Neuron (in vitro differentiated cells): ENCODE data around the gene PEAR1.

Experiments used
- H2AFZ ChIP-seq: one replicate; pipeline ENCODE4 v1.6.1; 2013; ENCODE audit warnings: low read depth, mild to moderate bottlenecking, inconsistent platforms, low read length, moderate library complexity
- H3K27me3 ChIP-seq: one replicate; pipeline ENCODE4 v1.6.1; 2013; ENCODE audit warnings: low read length; ENCODE audit not compliant: insufficient read depth
- H3K36me3 ChIP-seq: one replicate; pipeline ENCODE4 v1.6.1; 2013; ENCODE audit warnings: low read length; ENCODE audit not compliant: insufficient read depth
- H3K4me1 ChIP-seq: one replicate; pipeline ENCODE4 v1.6.1; 2013; ENCODE audit warnings: low read length; ENCODE audit not compliant: insufficient read depth
- H3K4me3 ChIP-seq: 2 replicates; pipeline ENCODE4 v1.5.1; 2013; ENCODE audit warnings: mild to moderate bottlenecking, low read length, moderate library complexity
- H3K9me3 ChIP-seq: one replicate; pipeline ENCODE4 v1.6.1; 2013; ENCODE audit warnings: low read length

The PEAR1 gene, protein sequence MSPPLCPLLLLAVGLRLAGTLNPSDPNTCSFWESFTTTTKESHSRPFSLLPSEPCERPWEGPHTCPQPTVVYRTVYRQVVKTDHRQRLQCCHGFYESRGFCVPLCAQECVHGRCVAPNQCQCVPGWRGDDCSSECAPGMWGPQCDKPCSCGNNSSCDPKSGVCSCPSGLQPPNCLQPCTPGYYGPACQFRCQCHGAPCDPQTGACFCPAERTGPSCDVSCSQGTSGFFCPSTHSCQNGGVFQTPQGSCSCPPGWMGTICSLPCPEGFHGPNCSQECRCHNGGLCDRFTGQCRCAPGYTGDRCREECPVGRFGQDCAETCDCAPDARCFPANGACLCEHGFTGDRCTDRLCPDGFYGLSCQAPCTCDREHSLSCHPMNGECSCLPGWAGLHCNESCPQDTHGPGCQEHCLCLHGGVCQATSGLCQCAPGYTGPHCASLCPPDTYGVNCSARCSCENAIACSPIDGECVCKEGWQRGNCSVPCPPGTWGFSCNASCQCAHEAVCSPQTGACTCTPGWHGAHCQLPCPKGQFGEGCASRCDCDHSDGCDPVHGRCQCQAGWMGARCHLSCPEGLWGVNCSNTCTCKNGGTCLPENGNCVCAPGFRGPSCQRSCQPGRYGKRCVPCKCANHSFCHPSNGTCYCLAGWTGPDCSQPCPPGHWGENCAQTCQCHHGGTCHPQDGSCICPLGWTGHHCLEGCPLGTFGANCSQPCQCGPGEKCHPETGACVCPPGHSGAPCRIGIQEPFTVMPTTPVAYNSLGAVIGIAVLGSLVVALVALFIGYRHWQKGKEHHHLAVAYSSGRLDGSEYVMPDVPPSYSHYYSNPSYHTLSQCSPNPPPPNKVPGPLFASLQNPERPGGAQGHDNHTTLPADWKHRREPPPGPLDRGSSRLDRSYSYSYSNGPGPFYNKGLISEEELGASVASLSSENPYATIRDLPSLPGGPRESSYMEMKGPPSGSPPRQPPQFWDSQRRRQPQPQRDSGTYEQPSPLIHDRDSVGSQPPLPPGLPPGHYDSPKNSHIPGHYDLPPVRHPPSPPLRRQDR

DNA sequence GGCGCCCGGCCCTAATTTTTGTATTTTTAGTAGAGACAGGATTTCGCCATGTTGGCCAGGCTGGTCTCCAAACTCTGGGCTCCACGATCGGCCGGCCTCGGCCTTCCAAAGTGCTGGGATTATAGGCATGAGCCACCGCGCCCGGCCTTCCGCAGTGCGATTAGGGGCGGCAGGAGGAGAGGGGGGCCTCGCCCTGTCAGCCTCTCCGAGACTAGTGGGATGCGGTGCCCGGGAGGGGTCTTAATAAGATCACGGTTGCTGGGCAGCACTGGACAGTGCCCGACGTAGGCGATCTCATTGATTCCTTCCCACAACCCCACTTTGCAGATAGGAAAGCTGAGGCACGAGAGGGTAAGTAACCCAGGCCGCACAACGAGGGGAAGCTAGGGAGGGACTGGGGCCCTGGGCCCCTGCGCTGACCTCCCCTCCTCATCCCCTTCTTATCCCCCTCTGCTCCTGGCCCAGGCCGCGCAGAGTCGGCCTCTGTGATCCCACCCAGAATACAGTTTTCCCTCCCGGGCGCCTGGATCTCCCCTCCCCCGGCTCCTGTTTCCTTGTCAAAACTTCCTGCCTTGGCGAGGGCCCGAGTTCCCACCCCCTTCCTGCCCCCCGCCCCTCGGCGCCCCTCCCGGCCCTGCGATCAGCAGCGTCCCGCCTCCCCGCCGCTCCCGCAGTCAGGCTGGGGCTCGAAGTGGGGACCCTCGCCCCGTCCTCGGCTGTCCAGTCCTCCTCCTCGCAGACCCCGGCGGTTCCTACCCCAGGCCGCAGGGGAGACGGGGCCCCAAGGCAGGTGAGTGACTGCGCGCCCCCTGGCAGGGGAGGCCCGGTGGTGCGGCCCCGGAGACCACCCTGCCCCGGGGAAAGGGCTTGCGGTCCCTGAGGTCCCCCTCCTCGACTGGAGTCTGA lies at the start of gene PEAR1:
Gene PEAR1, plus strand, starts transcription at position 671 of the 906 bp plus-strand sequence. CDS start 10,209 bp downstream, outside the sequence.
- H2AFZ ChIP-seq: no peak within 1 kb of the TSS
- H3K4me3 ChIP-seq: no peak within 1 kb of the TSS
- no peaks in the 10 kb centered on the region for H3K36me3 ChIP-seq
- H3K27me3 ChIP-seq: peaks cover 39% of the 10 kb centered on the region
- H3K4me1 ChIP-seq: peaks cover 4% of the 10 kb centered on the region
- H3K9me3 ChIP-seq: no peaks in the 10 kb centered on the region

DNA sequence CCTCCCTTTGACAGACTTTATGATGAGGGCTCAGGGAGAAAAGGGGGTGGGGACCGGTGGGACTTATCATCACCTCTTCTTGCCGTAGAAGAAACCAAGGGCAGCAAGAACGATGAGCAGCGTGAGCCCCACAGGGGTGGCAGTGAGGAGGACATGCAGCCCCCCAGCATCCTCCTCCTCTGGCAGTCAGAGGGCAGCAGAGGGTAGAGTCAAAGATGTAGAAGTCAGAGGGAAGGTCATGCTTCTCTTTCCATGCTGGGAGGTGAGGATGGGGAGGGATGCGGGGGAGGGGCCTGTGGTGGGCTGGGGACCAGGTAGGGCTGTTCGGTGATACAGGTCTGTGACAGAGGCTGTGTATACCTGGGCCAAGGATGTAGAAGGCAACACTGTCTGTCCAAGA lies 49.4 kb upstream of the PEAR1 start:
- H3K27me3 ChIP-seq: peaks cover 76% of the 10 kb centered on the region

DNA sequence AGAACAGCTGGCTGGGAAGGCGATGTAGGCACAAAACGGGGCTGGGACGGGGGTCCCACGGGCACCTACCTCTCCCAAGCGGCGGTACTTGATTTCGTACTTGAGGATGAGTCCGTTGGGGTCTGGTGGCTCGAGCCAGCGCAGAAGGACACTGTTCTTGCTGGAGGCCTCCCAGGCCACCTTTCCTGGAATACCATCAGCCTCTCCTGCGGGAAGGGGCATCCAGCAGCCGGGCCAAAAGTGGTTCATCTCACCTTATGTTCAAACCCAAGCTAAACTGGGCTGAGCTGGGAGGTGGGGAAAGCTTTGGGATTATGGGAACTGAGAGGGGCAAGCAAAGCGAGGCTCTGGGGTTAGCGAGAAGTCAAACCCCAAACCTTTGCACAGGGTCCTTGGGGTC lies 48.9 kb upstream of the PEAR1 start:
- Histone ChIP-seq H3K27me3 (peaks cover 81% of the 10 kb centered on the region), H3K4me3 (no peak overlapping the region), H3K36me3 (no peaks in the 10 kb centered on the region), H3K4me1 (peaks cover 5% of the 10 kb centered on the region), H3K9me3 (peaks cover 5% of the 10 kb centered on the region), H2AFZ (no peak overlapping the region)

More for the DNA sequence above, 49.4 kb upstream of the PEAR1 start:
- Histone ChIP-seq H3K4me1 (peaks cover 10% of the 10 kb centered on the region), H3K9me3 (peaks cover 5% of the 10 kb centered on the region), H3K36me3 (no peaks in the 10 kb centered on the region), H2AFZ (no peak overlapping the region), H3K4me3 (no peak overlapping the region)

DNA sequence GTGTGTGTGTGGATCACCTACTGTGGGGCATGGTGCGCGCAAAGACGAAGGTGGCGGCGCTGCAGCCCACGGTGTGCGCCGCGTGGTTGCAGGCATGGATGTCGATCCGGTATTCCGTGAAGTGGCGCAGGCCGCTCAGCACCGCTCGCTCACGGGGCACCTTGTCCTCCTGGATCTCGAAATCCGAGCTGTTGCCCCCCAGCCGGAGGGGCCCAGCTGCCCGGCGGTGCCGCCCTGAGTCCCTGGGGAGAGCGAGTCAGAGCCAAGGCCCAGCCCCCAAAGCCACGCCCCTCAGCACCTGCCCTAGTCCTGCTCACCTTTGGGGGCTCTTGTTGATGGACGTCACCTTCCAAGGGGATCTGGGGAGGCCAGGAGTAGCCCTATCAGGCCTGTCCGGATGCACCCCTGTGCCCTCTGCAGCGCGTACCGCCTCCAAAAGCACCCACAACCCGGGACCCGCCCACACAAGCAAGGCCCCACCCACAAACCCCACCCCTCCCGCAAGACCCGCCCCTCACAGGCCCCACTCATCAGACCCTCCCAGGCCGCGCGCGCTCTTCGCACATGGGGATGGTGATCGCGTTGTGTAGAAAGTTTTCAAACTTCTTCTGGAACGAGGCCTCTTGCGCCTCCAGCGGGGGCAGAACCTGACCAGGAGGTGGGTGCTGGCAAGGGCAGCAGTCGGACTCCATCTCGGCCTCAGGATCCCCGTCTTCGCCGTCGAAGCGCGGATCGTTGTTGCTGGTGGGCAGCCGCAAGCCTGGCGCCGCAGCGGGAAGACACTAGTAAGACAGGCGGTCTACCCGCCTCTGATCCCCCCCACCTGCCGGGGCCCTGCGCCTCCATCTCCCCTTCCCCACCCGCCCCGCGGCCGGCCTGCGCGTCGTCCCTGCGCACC lies 48.2 kb upstream of the PEAR1 start:
- Histone ChIP-seq H3K27me3 (peaks cover 87% of the 10 kb centered on the region), H2AFZ (no peak overlapping the region), H3K36me3 (no peaks in the 10 kb centered on the region), H3K9me3 (peaks cover 5% of the 10 kb centered on the region), H3K4me3 (no peak overlapping the region), H3K4me1 (no peaks in the 10 kb centered on the region)

DNA sequence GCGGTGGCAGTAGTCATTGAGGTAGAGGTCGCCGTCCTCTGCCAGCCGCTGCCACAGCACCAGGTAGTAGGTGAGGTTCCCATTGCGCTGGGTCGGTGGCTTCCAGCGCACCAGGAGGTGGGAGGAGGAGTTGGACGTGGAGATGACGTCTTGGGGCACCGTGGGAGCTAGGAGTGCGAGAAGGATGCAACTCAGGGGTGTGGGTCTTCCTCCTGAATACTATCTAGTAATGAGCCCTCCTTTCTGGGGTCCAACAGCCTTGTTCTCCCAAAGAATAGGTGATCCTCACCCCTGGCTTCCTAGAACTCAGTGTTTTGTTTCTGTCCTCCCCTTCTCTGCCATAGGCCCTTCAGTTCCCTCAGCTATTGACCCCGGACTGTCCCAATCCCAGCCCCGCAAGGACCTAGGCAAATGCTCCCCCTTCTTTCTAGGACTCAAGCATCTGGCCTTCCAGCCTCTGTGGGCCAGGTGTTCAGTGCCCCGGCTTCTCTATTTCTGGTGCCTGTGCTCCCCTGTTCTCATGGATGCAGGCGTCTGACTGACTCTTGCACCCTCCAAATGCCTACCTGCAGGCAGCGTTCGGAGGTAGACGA lies 47.5 kb upstream of the PEAR1 start:
- Histone ChIP-seq H3K4me1 (no peaks in the 10 kb centered on the region), H3K9me3 (peaks cover 5% of the 10 kb centered on the region), H3K4me3 (no peak overlapping the region), H3K27me3 (peaks cover 89% of the 10 kb centered on the region), H2AFZ (no peak overlapping the region), H3K36me3 (no peaks in the 10 kb centered on the region)

DNA sequence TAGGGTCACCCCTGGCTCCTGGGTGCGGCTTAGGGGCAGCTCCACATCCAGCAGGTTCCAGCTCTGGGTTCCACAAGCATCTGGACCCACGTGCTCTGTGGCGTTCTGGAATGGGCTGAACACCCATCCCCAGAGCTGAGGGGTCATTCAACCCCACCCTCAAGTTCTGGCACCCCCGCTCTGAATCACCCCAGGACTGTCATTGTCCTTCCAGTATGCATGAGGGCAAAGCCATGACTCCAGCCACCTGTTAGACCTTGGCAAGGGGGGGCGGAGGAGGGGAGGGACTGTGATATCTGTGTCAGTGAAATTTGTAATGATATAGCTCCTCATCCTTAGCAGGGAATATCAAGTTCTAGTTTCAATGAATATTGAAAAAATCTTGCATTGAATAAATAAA lies 46.9 kb upstream of the PEAR1 start:
- H3K4me3 ChIP-seq: no peak overlapping the region

DNA sequence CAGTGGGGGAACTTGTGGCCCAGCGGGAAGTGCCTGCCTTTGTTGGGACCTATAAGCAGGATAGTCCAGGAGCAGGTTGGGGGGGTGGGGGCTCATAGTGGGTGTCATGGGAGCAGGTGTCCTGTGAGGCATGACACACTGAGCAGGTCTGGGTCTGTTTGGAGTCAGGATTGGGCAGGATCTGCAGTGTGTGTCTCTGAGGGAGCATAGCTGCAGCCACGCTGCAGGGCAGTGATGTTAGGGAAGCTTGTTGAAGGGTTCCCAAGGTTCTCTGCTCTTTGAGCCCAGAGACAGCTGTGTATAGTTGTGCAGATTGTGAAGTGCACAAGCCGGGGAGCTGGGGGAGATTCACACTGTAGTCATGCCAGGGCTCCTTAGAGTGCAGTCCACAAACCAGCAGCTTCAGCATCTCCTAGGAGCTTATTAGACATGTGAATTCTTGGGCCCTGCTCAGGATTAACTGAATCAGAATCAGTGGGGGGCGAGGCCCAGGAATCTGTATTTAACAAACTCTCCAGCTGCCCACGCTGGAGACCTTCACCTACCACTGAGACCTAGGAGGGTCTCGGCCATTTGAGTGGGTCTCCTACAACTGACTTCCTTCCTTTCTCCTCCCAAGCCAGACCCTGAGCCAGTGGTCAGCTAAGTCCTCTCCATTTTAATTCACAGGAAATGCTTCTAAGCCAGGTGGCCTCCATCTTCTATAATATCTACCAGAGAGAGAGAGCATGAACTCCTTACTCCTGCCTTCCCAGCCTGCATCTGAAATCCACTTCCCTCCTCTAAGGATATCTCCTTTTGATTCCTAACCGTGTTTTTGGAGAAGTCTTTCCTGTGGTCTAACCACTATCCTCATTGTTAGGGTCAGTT lies 45.7 kb upstream of the PEAR1 start:
- peaks cover 97% of the 10 kb centered on the region for H3K27me3 ChIP-seq
- peaks cover 3% of the 10 kb centered on the region for H3K9me3 ChIP-seq
- no peak overlapping the region for H3K4me3 ChIP-seq
- no peak overlapping the region for H2AFZ ChIP-seq
- no peaks in the 10 kb centered on the region for H3K4me1 ChIP-seq
- no peaks in the 10 kb centered on the region for H3K36me3 ChIP-seq

More for the DNA sequence above, 46.9 kb upstream of the PEAR1 start:
- Histone ChIP-seq H3K27me3 (peaks cover 90% of the 10 kb centered on the region), H3K36me3 (no peaks in the 10 kb centered on the region), H3K4me1 (no peaks in the 10 kb centered on the region), H3K9me3 (peaks cover 3% of the 10 kb centered on the region), H2AFZ (no peak overlapping the region)

DNA sequence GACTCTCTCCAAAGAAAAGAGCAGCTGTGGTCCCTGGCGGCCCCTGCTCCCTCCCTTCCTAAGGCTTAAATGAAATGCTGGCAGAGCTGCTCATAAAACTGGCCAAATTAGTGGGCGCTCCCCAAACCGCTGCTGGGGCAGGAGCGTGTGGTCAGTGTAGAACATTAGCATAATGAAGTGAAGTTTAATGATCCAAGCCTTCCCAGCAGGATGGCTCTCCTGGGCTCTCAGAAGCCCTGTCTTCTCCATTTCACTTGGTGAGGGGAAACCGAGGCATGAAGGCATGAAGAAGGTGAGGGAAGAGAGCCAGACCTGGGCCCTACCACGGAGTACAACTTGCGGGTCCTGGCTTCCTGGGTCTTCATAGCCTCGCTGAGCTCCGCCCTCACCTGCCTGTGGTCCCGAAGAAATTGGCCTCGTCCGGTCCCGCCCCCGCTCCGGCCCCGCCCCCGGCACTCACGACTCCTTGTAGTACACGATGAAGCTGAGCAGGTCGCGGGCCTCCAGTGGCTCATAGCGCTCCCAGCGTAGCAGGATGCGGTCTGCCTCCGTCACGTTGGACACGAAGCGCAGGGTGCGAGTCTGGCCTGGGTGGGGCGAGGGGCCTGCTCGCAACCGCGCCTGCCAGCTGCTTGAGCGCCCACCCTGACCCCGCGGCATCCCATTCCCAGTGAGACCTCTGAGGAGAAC lies 44.9 kb upstream of the PEAR1 start:
- Histone ChIP-seq H3K36me3 (no peaks in the 10 kb centered on the region), H3K27me3 (peaks cover 97% of the 10 kb centered on the region), H3K4me3 (no peak overlapping the region)

DNA sequence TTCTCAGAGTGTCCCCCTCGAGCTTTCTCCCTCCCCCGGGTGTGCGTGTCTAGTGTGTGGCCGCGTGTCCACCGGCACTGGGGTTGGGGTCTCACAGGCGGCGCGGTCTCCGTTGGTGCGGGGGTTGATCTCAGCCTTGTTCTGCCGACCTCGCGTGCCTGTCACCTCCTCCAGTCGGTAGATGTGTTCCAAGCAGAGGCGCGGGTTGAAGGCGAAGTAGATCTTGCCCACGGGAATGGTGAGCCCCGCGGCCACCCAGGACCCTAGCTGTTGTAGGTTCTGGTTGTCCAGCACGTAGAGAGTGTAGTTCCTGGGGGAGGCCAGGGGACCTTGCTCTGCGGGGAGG lies 44.4 kb upstream of the PEAR1 start:
- no peaks in the 10 kb centered on the region for H3K4me1 ChIP-seq
- no peak overlapping the region for H2AFZ ChIP-seq
- H3K9me3 ChIP-seq: peaks cover 1% of the 10 kb centered on the region
- no peak overlapping the region for H3K4me3 ChIP-seq
- H3K36me3 ChIP-seq: no peaks in the 10 kb centered on the region
- H3K27me3 ChIP-seq: peaks cover 97% of the 10 kb centered on the region

More for the DNA sequence above, 44.9 kb upstream of the PEAR1 start:
- no peaks in the 10 kb centered on the region for H3K4me1 ChIP-seq
- peaks cover 3% of the 10 kb centered on the region for H3K9me3 ChIP-seq
- H2AFZ ChIP-seq: no peak overlapping the region

DNA sequence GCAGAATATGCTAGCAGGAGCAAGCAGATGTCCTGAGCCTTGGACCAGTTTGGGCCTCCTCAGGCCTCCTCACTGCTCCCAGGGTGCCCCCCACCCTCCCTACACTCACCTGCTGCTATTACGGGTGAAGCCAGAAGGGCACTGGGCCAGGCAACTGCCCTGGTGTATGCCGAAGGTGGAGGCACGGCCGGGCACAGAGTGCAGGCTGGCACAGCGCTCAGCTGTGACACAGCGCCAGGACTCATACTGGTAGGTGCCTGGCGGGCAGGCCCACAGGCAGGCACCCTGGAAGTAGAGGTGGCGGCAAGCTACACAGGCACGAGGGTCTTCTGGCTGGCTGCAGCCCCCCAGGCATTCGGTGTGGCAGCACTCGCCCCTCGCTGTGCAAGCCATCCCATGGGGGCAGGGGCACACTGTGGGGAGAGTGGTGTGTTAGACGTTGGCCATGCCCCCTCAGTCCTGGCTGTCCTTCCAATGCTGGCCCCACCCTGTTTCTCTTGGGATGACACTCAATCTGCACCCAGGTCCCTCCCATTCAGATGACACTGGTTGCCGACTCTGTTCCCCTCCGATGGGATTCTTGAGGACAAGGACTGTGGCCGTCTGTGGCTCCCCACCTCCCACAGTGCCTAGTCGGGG lies 41.6 kb upstream of the PEAR1 start:
- Histone ChIP-seq H2AFZ (no peak overlapping the region), H3K4me3 (no peak overlapping the region), H3K9me3 (no peaks in the 10 kb centered on the region), H3K4me1 (no peaks in the 10 kb centered on the region), H3K27me3 (peaks cover 87% of the 10 kb centered on the region), H3K36me3 (no peaks in the 10 kb centered on the region)
